Endodermal cell (in vitro differentiated cells): Measurements from ENCODE around the gene FGFR2. TPM values are rescaled to one million over a fixed set of nuclear protein-coding genes. Genes with fewer than 3 reads are reported as not detected.

Source experiments
- DNase-seq: peaks from one replicate; pipeline ENCODE4 v3.0.0-alpha.2; 2017
- H3K27ac ChIP-seq: 2 replicates; pipeline ENCODE4 v1.5.1; 2013; ENCODE audit warnings: mild to moderate bottlenecking, low read depth, low read length, moderate library complexity
- H3K27me3 ChIP-seq: 2 replicates; pipeline ENCODE4 v1.6.1; 2013; ENCODE audit warnings: mild to moderate bottlenecking, low read length, moderate library complexity; ENCODE audit not compliant: insufficient read depth, control insufficient read depth, poor library complexity, severe bottlenecking
- H3K36me3 ChIP-seq: 2 replicates; pipeline ENCODE4 v1.7.0; 2013; ENCODE audit warnings: mild to moderate bottlenecking, low read length, moderate library complexity; ENCODE audit not compliant: control insufficient read depth, insufficient read depth
- H3K4me1 ChIP-seq: one replicate; pipeline ENCODE4 v1.7.0; 2013; ENCODE audit warnings: low read length; ENCODE audit not compliant: control insufficient read depth, insufficient read depth
- H3K4me3 ChIP-seq: 2 replicates; pipeline ENCODE4 v1.5.1; 2013; ENCODE audit warnings: mild to moderate bottlenecking, low read length, moderate library complexity
- H3K9ac ChIP-seq: 2 replicates; pipeline ENCODE4 v1.6.1; 2013; ENCODE audit warnings: mild to moderate bottlenecking, low read length, moderate library complexity; ENCODE audit not compliant: poor library complexity, severe bottlenecking; ENCODE audit errors: extremely low read depth
- H3K9me3 ChIP-seq: 2 replicates; pipeline ENCODE4 v1.6.1; 2013; ENCODE audit warnings: mild to moderate bottlenecking, low read length, moderate library complexity; ENCODE audit not compliant: control insufficient read depth
- H3K27ac Mint-ChIP-seq: 2 replicates; pipeline ENCODE4 v1.8.0; 2020; ENCODE audit warnings: mixed read lengths
- H3K27me3 Mint-ChIP-seq: 2 replicates; pipeline ENCODE4 v1.8.0; 2021; ENCODE audit warnings: mild to moderate bottlenecking, mixed read lengths; ENCODE audit not compliant: insufficient read depth
- H3K36me3 Mint-ChIP-seq: 2 replicates; pipeline ENCODE4 v1.8.0; 2020; ENCODE audit warnings: low read depth, mixed read lengths
- H3K4me1 Mint-ChIP-seq: 2 replicates; pipeline ENCODE4 v1.8.0; 2020; ENCODE audit warnings: mixed read lengths
- H3K4me3 Mint-ChIP-seq: 2 replicates; pipeline ENCODE4 v1.8.0; 2020; ENCODE audit warnings: mild to moderate bottlenecking, moderate library complexity, mixed read lengths
- H3K9me3 Mint-ChIP-seq: 2 replicates; pipeline ENCODE4 v1.8.0; 2020; ENCODE audit warnings: mild to moderate bottlenecking, mixed read lengths
- CTCF ChIP-seq: fragments of 200-600 bp; sonication (generic); conservative IDR thresholded peaks from 2 replicates; pipeline ENCODE4 v1.5.0; 2021; ENCODE audit warnings: antibody characterized with exemption, mild to moderate bottlenecking
- WGBS, 2 experiments: methylation state at CpG; one replicate each; pipeline versions ENCODE4 v1.1.5 to v1.1.7; 2013; ENCODE audit warnings: missing lambda C conversion rate in 2 of 2, mixed read lengths in 1 of 2; ENCODE audit not compliant: insufficient coverage in 1 of 2, insufficient read length in 1 of 2; 5-methylcytosine and 5-hydroxymethylcytosine counted together
- total RNA-seq, 2 donors: library from RNA; stranded (reverse); fragmentation: NEBNext Ultra II Directional in 1 of 2; extraction: Animal tissue kit (Norgen Biotek cat#: 25700) in 1 of 2; gene quantifications; 2 replicates in 1 of 2; 3 replicates in 1 of 2; pipeline ENCODE4 v1.2.1, GENCODE V29; 2021

Gene FGFR2
- total RNA-seq, 2 donors from 2014 or later, result 56.5 to 77.0 TPM

DNA sequence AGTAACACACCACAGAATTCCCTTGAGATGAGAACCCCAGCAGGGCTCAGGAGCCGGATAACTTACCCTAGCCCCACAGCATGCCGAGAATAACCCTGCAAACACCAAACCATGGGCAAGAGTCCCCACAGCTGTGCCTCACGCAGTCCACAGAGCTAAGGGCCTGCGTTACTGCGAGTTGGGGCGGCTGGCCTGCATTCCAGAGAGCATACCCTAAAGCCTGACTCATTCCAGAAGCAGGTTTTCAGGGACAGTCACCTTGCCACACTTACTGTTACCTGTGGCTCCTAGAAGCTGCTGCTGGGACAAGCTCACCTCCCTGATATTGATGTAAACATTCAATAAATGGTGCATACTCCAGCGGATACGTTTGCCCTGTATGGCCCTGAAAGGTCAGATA is 18.6 kb downstream of the FGFR2 start:
- peaks cover 42% of the 10 kb centered on the region for H3K36me3 Mint-ChIP-seq
- no peak overlapping the region for H3K4me3 ChIP-seq
- H3K9me3 Mint-ChIP-seq, result no peaks in the 10 kb centered on the region
- peaks cover 52% of the 10 kb centered on the region for H3K4me1 Mint-ChIP-seq
- no peak overlapping the region for H3K9ac ChIP-seq
- H3K4me1 ChIP-seq, result peaks cover 3% of the 10 kb centered on the region
- no peak for TF ChIP-seq CTCF
- peak overlapping the region; percentile 83 for H3K27ac Mint-ChIP-seq
- 66 to 72% methylated on average over 6 to 8 of the region's 8 CpGs for WGBS, 2 experiments
- peaks cover 25% of the 10 kb centered on the region for H3K36me3 ChIP-seq
- peak; percentile 83 for DNase-seq
- peak overlapping the region; percentile 16 for H3K4me3 Mint-ChIP-seq
- no peaks in the 10 kb centered on the region for H3K27me3 ChIP-seq
- H3K27ac ChIP-seq, result peak overlapping the region; percentile 78
- no peaks in the 10 kb centered on the region for H3K27me3 Mint-ChIP-seq
- no peaks in the 10 kb centered on the region for H3K9me3 ChIP-seq

DNA sequence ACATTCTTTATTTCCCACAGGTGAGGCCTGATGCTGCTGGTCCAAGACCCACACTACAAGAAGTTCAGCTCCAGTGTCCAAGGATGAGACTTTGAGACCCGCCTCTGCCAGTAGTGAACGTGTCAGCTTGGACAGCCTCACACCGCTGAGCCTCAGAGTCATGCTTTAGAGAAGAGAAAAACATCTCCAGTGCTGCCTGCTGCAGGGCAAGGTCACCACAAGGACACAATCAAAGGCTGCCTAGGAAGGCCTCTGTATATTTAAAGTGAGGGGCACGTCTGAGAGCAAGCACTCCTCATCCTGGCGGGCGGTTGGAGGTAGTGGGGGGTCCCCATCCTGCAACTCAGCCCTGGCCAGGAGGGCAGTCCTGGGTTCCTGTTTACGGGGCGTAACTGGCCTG is 19.3 kb downstream of the FGFR2 start:
- peaks cover 25% of the 10 kb centered on the region for H3K36me3 ChIP-seq
- no peak for TF ChIP-seq CTCF
- H3K27ac ChIP-seq, result no peak overlapping the region
- no peaks in the 10 kb centered on the region for H3K27me3 ChIP-seq
- peaks cover 3% of the 10 kb centered on the region for H3K4me1 ChIP-seq
- Mint-ChIP-seq H3K4me1 (peaks cover 55% of the 10 kb centered on the region), H3K9me3 (no peaks in the 10 kb centered on the region), H3K36me3 (peaks cover 41% of the 10 kb centered on the region), H3K4me3 (no peak overlapping the region), H3K27me3 (no peaks in the 10 kb centered on the region), H3K27ac (peak overlapping the region; percentile 64)
- H3K4me3 ChIP-seq, result no peak overlapping the region
- 75 to 91% methylated on average over 5 to 8 of the region's 8 CpGs for WGBS, 2 experiments
- no peak overlapping the region for H3K9ac ChIP-seq
- peak; percentile 70 for DNase-seq
- no peaks in the 10 kb centered on the region for H3K9me3 ChIP-seq

DNA sequence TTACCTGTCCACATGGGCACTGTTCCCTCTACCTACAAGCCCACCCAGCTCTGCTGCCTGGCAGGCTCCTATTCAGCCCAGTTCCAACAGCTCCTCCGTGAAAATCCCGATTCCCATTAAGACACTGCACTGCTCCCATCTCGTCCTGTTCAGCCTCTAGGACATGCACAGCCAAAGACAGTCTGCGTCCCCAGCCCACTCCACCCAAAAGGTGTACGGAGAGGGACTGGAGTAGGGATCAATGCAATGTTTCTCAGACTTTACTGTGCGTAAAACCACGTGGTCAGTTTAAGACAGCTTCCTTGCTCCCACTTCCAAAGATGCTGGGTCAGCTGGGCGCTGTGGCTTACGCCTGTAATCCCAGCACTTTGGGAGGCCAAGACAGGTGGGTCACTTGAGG is 19.9 kb downstream of the FGFR2 start:
- H3K4me3 Mint-ChIP-seq, result no peak overlapping the region
- H3K27ac ChIP-seq, result no peak overlapping the region

More for the DNA sequence above, 19.9 kb downstream of the FGFR2 start:
- Histone ChIP-seq H3K4me3 (no peak overlapping the region), H3K27me3 (no peaks in the 10 kb centered on the region), H3K9ac (no peak overlapping the region), H3K9me3 (no peaks in the 10 kb centered on the region), H3K4me1 (peaks cover 3% of the 10 kb centered on the region), H3K36me3 (peaks cover 21% of the 10 kb centered on the region)
- Mint-ChIP-seq H3K9me3 (no peaks in the 10 kb centered on the region), H3K4me1 (peaks cover 60% of the 10 kb centered on the region), H3K27ac (peak overlapping the region; percentile 14), H3K27me3 (no peaks in the 10 kb centered on the region), H3K36me3 (peaks cover 34% of the 10 kb centered on the region)
- DNase-seq, result no peak
- TF ChIP-seq CTCF, result no peak
- 91 to 92% methylated on average over 9 of the region's 9 CpGs for WGBS, 2 experiments
